GM23338 (cell line): Measurements from ENCODE around the gene JPH4. TPM values are rescaled to one million over a fixed set of nuclear protein-coding genes. Genes with fewer than 3 reads are reported as not detected.

ENCODE experiments used
- ATAC-seq: fragments of 200-7000 bp; cut with Tn5 transposase; 3 replicates; pipeline ENCODE4 v1.9.1; 2020
- DNase-seq: peaks from one replicate; pipeline ENCODE4 v3.0.0-alpha.2; 2015; ENCODE audit warnings: low spot score
- H2AFZ ChIP-seq: fragments of 200-600 bp; sonication (generic); 2 replicates; pipeline ENCODE4 v1.8.0; 2016; ENCODE audit warnings: antibody characterized with exemption, mild to moderate bottlenecking, moderate library complexity
- H3F3A ChIP-seq: fragments of 200-600 bp; sonication (generic); replicated peaks from 2 replicates; pipeline ENCODE4 v1.8.0; 2017; ENCODE audit warnings: antibody characterized with exemption, mixed run types, low read depth
- H3K27ac ChIP-seq: fragments of 200-600 bp; sonication (generic); 2 replicates; pipeline ENCODE4 v1.6.1; 2016; ENCODE audit warnings: low read depth
- H3K27me3 ChIP-seq: fragments of 200-600 bp; sonication (generic); 2 replicates; pipeline ENCODE4 v1.8.0; 2016; ENCODE audit warnings: mild to moderate bottlenecking, mixed run types, moderate library complexity; ENCODE audit not compliant: insufficient read depth
- H3K36me3 ChIP-seq: fragments of 200-600 bp; sonication (generic); 2 replicates; pipeline ENCODE4 v1.8.0; 2016; ENCODE audit warnings: mild to moderate bottlenecking; ENCODE audit not compliant: insufficient read depth
- H3K4me1 ChIP-seq: fragments of 200-600 bp; sonication (generic); 2 replicates; pipeline ENCODE4 v1.8.0; 2016; ENCODE audit warnings: mild to moderate bottlenecking, moderate library complexity; ENCODE audit not compliant: insufficient read depth
- H3K4me2 ChIP-seq: fragments of 200-600 bp; sonication (generic); 2 replicates; pipeline ENCODE4 v1.7.1; 2017; ENCODE audit warnings: mixed run types
- H3K4me3 ChIP-seq: fragments of 200-600 bp; sonication (generic); 2 replicates; pipeline ENCODE4 v1.6.1; 2016; ENCODE audit warnings: mixed run types
- H3K79me2 ChIP-seq: fragments of 200-600 bp; sonication (generic); replicated peaks from 2 replicates; pipeline ENCODE4 v1.8.0; 2017; ENCODE audit warnings: mild to moderate bottlenecking; ENCODE audit not compliant: insufficient read depth
- H3K9me2 ChIP-seq: fragments of 200-600 bp; sonication (generic); 2 replicates; pipeline ENCODE4 v1.8.0; 2017; ENCODE audit not compliant: insufficient read depth
- H4K20me1 ChIP-seq: fragments of 200-600 bp; sonication (generic); replicated peaks from 2 replicates; pipeline ENCODE4 v1.8.0; 2017; ENCODE audit warnings: mild to moderate bottlenecking; ENCODE audit not compliant: insufficient read depth
- H3K27ac Mint-ChIP-seq: 2 replicates; pipeline ENCODE4 v1.8.0; 2020; ENCODE audit warnings: inconsistent platforms, mild to moderate bottlenecking, moderate library complexity, mixed read lengths
- H3K27me3 Mint-ChIP-seq: 3 replicates; pipeline ENCODE4 v1.8.0; 2022; ENCODE audit warnings: low read depth, mild to moderate bottlenecking, moderate library complexity, mixed read lengths, inconsistent platforms; ENCODE audit not compliant: insufficient read depth, poor library complexity
- H3K36me3 Mint-ChIP-seq: 3 replicates; pipeline ENCODE4 v1.8.0; 2021; ENCODE audit warnings: low read depth, mild to moderate bottlenecking, inconsistent platforms, moderate library complexity, mixed read lengths
- H3K4me1 Mint-ChIP-seq: 3 replicates; pipeline ENCODE4 v1.8.0; 2020; ENCODE audit warnings: mild to moderate bottlenecking, inconsistent platforms, mixed read lengths
- H3K4me3 Mint-ChIP-seq: 3 replicates; pipeline ENCODE4 v1.8.0; 2021; ENCODE audit warnings: moderate library complexity, mild to moderate bottlenecking, inconsistent platforms, mixed read lengths
- H3K9me3 Mint-ChIP-seq: 3 replicates; pipeline ENCODE4 v1.8.0; 2020; ENCODE audit warnings: moderate library complexity, mild to moderate bottlenecking, inconsistent platforms, mixed read lengths
- CREB1 ChIP-seq: fragments of 250-450 bp; sonication (Bioruptor Pico); IDR thresholded peaks from 2 replicates; pipeline ENCODE4 v1.5.0; 2020; ENCODE audit warnings: low read depth, mild to moderate bottlenecking, moderate library complexity
- EZH2 ChIP-seq: fragments of 200-600 bp; sonication (generic); IDR thresholded peaks from one replicate; pipeline ENCODE4 v1.8.0; 2017; ENCODE audit warnings: antibody characterized with exemption, mild to moderate bottlenecking, low read depth; ENCODE audit not compliant: unreplicated experiment
- EZH2phosphoT487 ChIP-seq: fragments of 200-600 bp; sonication (generic); IDR thresholded peaks from one replicate; pipeline ENCODE4 v1.8.1; 2018; ENCODE audit warnings: antibody characterized with exemption; ENCODE audit not compliant: unreplicated experiment
- JUNB ChIP-seq: IDR thresholded peaks from one replicate; pipeline ENCODE4 v1.6.1; 2016; ENCODE audit warnings: antibody characterized with exemption; ENCODE audit not compliant: unreplicated experiment
- NANOG ChIP-seq: IDR thresholded peaks from 2 replicates; pipeline ENCODE4 v1.6.1; 2016; ENCODE audit warnings: antibody characterized with exemption, borderline replicate concordance
- POLR2AphosphoS5 ChIP-seq: IDR thresholded peaks from 2 replicates; pipeline ENCODE4 v1.6.1; 2016; ENCODE audit warnings: antibody characterized with exemption, low read depth
- STAT1 ChIP-seq: IDR thresholded peaks from one replicate; pipeline ENCODE4 v1.6.1; 2016; ENCODE audit warnings: antibody characterized with exemption; ENCODE audit not compliant: unreplicated experiment
- ZNF114 ChIP-seq: fragments of 250-450 bp; sonication (Bioruptor Pico); IDR thresholded peaks from 2 replicates; pipeline ENCODE4 v1.5.0; 2020; ENCODE audit warnings: mild to moderate bottlenecking, moderate library complexity
- ZNF331 ChIP-seq: fragments of 250-450 bp; sonication (Bioruptor Pico); IDR thresholded peaks from 2 replicates; pipeline ENCODE4 v1.5.0; 2020; ENCODE audit warnings: low read depth, mild to moderate bottlenecking, moderate library complexity
- polyA plus RNA-seq: library from polyadenylated mRNA; unstranded; fragments of >200 nt; fragmentation: Nextera tagmentation; extraction: Ambion mirVana; gene quantifications from 2 replicates; pipeline ENCODE4 v1.2.1, GENCODE V29; 2016
- total RNA-seq: library from RNA; depleted of rRNA; stranded (reverse); fragments of >200 nt; shearing (Covaris generic); gene quantifications from 2 replicates; pipeline ENCODE4 v1.2.3, GENCODE V29; 2014
- TF ChIP-seq, protein P1 (sequence below): IDR thresholded peaks from one replicate; pipeline ENCODE4 v1.6.1; 2018; ENCODE audit warnings: antibody characterized with exemption; ENCODE audit not compliant: unreplicated experiment
- TF ChIP-seq, protein P2 (sequence below): fragments of 250-450 bp; sonication (Bioruptor Pico); IDR thresholded peaks from 2 replicates; pipeline ENCODE4 v1.5.0; 2020; ENCODE audit warnings: mild to moderate bottlenecking, moderate library complexity
- TF ChIP-seq, protein P3 (sequence below), 2 experiments: fragments of 200-600 bp in 1 of 2; sonication (generic) in 1 of 2; conservative IDR thresholded peaks; 2 replicates each; pipeline versions ENCODE4 v1.5.1 to v1.6.1; 2016 to 2017; ENCODE audit warnings: antibody characterized with exemption in 2 of 2, low read depth in 2 of 2, mild to moderate bottlenecking in 2 of 2, moderate library complexity in 1 of 2
- TF ChIP-seq, protein P4 (sequence below): IDR thresholded peaks from 2 replicates; pipeline ENCODE4 v1.6.1; 2016; ENCODE audit warnings: antibody characterized with exemption

Gene JPH4
- total and polyA plus RNA-seq, 2 experiments from 2014 or later = 11.0 to 29.9 TPM

DNA sequence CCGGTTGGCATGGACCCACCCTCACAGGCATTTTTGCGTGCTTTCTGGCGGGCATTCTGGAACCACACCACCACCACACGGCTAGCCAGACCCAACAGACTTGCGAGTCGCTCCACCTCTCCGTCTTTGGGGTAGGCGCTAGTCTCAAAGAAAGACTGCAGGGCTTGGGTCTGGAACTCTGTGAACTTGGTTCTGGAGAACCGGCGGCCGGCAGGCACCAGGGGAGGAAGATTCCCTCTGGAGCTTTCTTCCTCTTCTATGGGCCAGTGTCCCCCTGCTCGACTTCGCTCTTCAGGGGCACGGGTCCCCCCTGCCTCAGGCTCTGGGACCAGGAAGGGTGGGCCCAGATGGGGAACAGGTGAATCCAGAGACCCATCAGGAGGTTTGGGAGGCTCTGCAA lies 53.6 kb downstream of the JPH4 start:
- Mint-ChIP-seq H3K4me3 (no peak overlapping the region), H3K9me3 (no peaks in the 10 kb centered on the region; the same call in 2 of the 3 replicates), H3K36me3 (peaks cover 71% of the 10 kb centered on the region), H3K4me1 (peaks cover 54% of the 10 kb centered on the region), H3K27me3 (peaks cover 14% of the 10 kb centered on the region), H3K27ac (no peak overlapping the region)
- no peak overlapping the region for H3K4me2 ChIP-seq
- DNase-seq (no peak), ATAC-seq (no peak)
- no peaks in the 10 kb centered on the region for H3K79me2 ChIP-seq
- H3K9me2 ChIP-seq = no peaks in the 10 kb centered on the region
- no peak overlapping the region for H2AFZ ChIP-seq
- TF ChIP-seq POLR2AphosphoS5 (no peak), CREB1 (CRISPR knock-in tag) (no peak), ZNF114 (CRISPR knock-in tag) (no peak), EZH2phosphoT487 (no peak), JUNB (no peak), NANOG (no peak), STAT1 (no peak), ZNF331 (no peak), EZH2 (no peak)
- TF ChIP-seq, protein P1, sequence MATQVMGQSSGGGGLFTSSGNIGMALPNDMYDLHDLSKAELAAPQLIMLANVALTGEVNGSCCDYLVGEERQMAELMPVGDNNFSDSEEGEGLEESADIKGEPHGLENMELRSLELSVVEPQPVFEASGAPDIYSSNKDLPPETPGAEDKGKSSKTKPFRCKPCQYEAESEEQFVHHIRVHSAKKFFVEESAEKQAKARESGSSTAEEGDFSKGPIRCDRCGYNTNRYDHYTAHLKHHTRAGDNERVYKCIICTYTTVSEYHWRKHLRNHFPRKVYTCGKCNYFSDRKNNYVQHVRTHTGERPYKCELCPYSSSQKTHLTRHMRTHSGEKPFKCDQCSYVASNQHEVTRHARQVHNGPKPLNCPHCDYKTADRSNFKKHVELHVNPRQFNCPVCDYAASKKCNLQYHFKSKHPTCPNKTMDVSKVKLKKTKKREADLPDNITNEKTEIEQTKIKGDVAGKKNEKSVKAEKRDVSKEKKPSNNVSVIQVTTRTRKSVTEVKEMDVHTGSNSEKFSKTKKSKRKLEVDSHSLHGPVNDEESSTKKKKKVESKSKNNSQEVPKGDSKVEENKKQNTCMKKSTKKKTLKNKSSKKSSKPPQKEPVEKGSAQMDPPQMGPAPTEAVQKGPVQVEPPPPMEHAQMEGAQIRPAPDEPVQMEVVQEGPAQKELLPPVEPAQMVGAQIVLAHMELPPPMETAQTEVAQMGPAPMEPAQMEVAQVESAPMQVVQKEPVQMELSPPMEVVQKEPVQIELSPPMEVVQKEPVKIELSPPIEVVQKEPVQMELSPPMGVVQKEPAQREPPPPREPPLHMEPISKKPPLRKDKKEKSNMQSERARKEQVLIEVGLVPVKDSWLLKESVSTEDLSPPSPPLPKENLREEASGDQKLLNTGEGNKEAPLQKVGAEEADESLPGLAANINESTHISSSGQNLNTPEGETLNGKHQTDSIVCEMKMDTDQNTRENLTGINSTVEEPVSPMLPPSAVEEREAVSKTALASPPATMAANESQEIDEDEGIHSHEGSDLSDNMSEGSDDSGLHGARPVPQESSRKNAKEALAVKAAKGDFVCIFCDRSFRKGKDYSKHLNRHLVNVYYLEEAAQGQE = no peak
- TF ChIP-seq, protein P2, sequence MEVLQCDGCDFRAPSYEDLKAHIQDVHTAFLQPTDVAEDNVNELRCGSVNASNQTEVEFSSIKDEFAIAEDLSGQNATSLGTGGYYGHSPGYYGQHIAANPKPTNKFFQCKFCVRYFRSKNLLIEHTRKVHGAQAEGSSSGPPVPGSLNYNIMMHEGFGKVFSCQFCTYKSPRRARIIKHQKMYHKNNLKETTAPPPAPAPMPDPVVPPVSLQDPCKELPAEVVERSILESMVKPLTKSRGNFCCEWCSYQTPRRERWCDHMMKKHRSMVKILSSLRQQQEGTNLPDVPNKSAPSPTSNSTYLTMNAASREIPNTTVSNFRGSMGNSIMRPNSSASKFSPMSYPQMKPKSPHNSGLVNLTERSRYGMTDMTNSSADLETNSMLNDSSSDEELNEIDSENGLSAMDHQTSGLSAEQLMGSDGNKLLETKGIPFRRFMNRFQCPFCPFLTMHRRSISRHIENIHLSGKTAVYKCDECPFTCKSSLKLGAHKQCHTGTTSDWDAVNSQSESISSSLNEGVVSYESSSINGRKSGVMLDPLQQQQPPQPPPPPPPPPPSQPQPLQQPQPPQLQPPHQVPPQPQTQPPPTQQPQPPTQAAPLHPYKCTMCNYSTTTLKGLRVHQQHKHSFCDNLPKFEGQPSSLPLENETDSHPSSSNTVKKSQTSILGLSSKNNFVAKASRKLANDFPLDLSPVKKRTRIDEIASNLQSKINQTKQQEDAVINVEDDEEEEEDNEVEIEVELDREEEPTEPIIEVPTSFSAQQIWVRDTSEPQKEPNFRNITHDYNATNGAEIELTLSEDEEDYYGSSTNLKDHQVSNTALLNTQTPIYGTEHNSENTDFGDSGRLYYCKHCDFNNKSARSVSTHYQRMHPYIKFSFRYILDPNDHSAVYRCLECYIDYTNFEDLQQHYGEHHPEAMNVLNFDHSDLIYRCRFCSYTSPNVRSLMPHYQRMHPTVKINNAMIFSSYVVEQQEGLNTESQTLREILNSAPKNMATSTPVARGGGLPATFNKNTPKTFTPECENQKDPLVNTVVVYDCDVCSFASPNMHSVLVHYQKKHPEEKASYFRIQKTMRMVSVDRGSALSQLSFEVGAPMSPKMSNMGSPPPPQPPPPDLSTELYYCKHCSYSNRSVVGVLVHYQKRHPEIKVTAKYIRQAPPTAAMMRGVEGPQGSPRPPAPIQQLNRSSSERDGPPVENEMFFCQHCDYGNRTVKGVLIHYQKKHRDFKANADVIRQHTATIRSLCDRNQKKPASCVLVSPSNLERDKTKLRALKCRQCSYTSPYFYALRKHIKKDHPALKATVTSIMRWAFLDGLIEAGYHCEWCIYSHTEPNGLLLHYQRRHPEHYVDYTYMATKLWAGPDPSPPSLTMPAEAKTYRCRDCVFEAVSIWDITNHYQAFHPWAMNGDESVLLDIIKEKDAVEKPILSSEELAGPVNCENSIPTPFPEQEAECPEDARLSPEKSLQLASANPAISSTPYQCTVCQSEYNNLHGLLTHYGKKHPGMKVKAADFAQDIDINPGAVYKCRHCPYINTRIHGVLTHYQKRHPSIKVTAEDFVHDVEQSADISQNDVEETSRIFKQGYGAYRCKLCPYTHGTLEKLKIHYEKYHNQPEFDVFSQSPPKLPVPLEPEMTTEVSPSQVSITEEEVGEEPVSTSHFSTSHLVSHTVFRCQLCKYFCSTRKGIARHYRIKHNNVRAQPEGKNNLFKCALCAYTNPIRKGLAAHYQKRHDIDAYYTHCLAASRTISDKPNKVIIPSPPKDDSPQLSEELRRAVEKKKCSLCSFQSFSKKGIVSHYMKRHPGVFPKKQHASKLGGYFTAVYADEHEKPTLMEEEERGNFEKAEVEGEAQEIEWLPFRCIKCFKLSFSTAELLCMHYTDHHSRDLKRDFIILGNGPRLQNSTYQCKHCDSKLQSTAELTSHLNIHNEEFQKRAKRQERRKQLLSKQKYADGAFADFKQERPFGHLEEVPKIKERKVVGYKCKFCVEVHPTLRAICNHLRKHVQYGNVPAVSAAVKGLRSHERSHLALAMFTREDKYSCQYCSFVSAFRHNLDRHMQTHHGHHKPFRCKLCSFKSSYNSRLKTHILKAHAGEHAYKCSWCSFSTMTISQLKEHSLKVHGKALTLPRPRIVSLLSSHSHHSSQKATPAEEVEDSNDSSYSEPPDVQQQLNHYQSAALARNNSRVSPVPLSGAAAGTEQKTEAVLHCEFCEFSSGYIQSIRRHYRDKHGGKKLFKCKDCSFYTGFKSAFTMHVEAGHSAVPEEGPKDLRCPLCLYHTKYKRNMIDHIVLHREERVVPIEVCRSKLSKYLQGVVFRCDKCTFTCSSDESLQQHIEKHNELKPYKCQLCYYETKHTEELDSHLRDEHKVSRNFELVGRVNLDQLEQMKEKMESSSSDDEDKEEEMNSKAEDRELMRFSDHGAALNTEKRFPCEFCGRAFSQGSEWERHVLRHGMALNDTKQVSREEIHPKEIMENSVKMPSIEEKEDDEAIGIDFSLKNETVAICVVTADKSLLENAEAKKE (CRISPR knock-in tag) = no peak
- TF ChIP-seq, protein P3, sequence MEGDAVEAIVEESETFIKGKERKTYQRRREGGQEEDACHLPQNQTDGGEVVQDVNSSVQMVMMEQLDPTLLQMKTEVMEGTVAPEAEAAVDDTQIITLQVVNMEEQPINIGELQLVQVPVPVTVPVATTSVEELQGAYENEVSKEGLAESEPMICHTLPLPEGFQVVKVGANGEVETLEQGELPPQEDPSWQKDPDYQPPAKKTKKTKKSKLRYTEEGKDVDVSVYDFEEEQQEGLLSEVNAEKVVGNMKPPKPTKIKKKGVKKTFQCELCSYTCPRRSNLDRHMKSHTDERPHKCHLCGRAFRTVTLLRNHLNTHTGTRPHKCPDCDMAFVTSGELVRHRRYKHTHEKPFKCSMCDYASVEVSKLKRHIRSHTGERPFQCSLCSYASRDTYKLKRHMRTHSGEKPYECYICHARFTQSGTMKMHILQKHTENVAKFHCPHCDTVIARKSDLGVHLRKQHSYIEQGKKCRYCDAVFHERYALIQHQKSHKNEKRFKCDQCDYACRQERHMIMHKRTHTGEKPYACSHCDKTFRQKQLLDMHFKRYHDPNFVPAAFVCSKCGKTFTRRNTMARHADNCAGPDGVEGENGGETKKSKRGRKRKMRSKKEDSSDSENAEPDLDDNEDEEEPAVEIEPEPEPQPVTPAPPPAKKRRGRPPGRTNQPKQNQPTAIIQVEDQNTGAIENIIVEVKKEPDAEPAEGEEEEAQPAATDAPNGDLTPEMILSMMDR (conservative IDR thresholded peaks at IDR 0.05; ENCODE audit: low read depth in 2 of 2) = no peak
- TF ChIP-seq, protein P4, sequence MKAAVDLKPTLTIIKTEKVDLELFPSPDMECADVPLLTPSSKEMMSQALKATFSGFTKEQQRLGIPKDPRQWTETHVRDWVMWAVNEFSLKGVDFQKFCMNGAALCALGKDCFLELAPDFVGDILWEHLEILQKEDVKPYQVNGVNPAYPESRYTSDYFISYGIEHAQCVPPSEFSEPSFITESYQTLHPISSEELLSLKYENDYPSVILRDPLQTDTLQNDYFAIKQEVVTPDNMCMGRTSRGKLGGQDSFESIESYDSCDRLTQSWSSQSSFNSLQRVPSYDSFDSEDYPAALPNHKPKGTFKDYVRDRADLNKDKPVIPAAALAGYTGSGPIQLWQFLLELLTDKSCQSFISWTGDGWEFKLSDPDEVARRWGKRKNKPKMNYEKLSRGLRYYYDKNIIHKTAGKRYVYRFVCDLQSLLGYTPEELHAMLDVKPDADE = no peak
- no peak overlapping the region for H3K27ac ChIP-seq
- H3K4me3 ChIP-seq = no peak overlapping the region
- H3F3A ChIP-seq = no peaks in the 10 kb centered on the region; the same call in 1 of the 2 replicates
- no peaks in the 10 kb centered on the region for H3K27me3 ChIP-seq
- H3K36me3 ChIP-seq = no peaks in the 10 kb centered on the region; the same call in 1 of the 2 replicates
- no peaks in the 10 kb centered on the region for H4K20me1 ChIP-seq
- peaks cover 12% of the 10 kb centered on the region; the same call in 1 of the 2 replicates for H3K4me1 ChIP-seq
